ENCODE results near the gene MYH6. TPM values are rescaled to one million over a fixed set of nuclear protein-coding genes. Genes with fewer than 3 reads are reported as not detected.

The MYH6 gene
- total and polyA plus RNA-seq, 10 donors = 0.35 to 0.82 (median 0.40) TPM; not detected in 6

GRCh38 chr14:23361763-23362162 lies 46.3 kb downstream of the MYH6 start:
- WGBS, 5 donors = 75 to 88% (median 84%) methylated on average over 6 of the region's 6 CpGs
- intact Hi-C loops (cut with DNase I; ENCODE audit: low total_unique reads) = no loop called here
- Histone ChIP-seq H3K27ac (no peak overlapping the region), H3K4me1 (peaks cover 0 to 16% (median 11%) of the 10 kb centered on the region in 6 donors), H3K27me3 (replicated peaks in 1 of 7) (peaks cover 0 to 65% (median 26%) of the 10 kb centered on the region in 7 donors), H3K36me3 (peaks cover 0 to 10% (median 0%) of the 10 kb centered on the region in 6 donors), H3K9me3 (no peaks in the 10 kb centered on the region), H3K4me3 (no peak overlapping the region)
- TF ChIP-seq CTCF (IDR thresholded peaks at IDR 0.05 in 8 of 11, conservative IDR thresholded peaks at IDR 0.05 in 3 of 11) (no peak), POLR2A (IDR thresholded peaks at IDR 0.05) (no peak), POLR2AphosphoS5 (IDR thresholded peaks at IDR 0.05) (no peak)
- DNase-seq = no peak

- Histone ChIP-seq H3K36me3 (peaks cover 0 to 12% (median 0%) of the 10 kb centered on the region in 6 donors), H3K4me1 (peaks cover 0 to 16% (median 11%) of the 10 kb centered on the region in 6 donors), H3K9me3 (no peaks in the 10 kb centered on the region), H3K4me3 (no peak overlapping the region), H3K27ac (no peak overlapping the region), H3K27me3 (replicated peaks in 1 of 7) (peaks cover 0 to 65% (median 24%) of the 10 kb centered on the region in 7 donors)
- intact Hi-C loops (cut with DNase I; ENCODE audit: low total_unique reads) = no loop called here
- DNase-seq = no peak
- TF ChIP-seq POLR2A (IDR thresholded peaks at IDR 0.05) (no peak), POLR2AphosphoS5 (IDR thresholded peaks at IDR 0.05) (no peak), CTCF (IDR thresholded peaks at IDR 0.05 in 8 of 11, conservative IDR thresholded peaks at IDR 0.05 in 3 of 11) (no peak)
Measured at GRCh38 chr14:23361320-23361719, 46.8 kb downstream of the MYH6 start.

GRCh38 chr14:23360496-23360895 lies 47.6 kb downstream of the MYH6 start:
- intact Hi-C loops (cut with DNase I; ENCODE audit: low total_unique reads) = no loop called here
- H3K27me3 ChIP-seq (replicated peaks in 1 of 7) = peaks cover 0 to 65% (median 17%) of the 10 kb centered on the region in 7 donors
- no peak overlapping the region for H3K4me3 ChIP-seq
- no peak for TF ChIP-seq CTCF (IDR thresholded peaks at IDR 0.05 in 8 of 11, conservative IDR thresholded peaks at IDR 0.05 in 3 of 11)
- TF ChIP-seq POLR2A (IDR thresholded peaks at IDR 0.05) = no peak
- no peak for TF ChIP-seq POLR2AphosphoS5 (IDR thresholded peaks at IDR 0.05)
- DNase-seq = peak; percentile 64
- H3K4me1 ChIP-seq = peaks cover 0 to 8% (median 6%) of the 10 kb centered on the region in 6 donors
- WGBS, 5 donors = 75 to 84% (median 78%) methylated on average over 8 to 11 of the region's 11 CpGs
- H3K9me3 ChIP-seq = no peaks in the 10 kb centered on the region
- no peak overlapping the region for H3K27ac ChIP-seq
- H3K36me3 ChIP-seq = peaks cover 0 to 12% (median 0%) of the 10 kb centered on the region in 6 donors

- Histone ChIP-seq H3K27ac (no peak overlapping the region), H3K36me3 (peaks cover 0 to 12% (median 0%) of the 10 kb centered on the region in 6 donors), H3K4me1 (peaks cover 0 to 2% (median under 1%) of the 10 kb centered on the region in 6 donors), H3K27me3 (replicated peaks in 1 of 7) (peaks cover 0 to 64% (median 11%) of the 10 kb centered on the region in 7 donors), H3K4me3 (no peak overlapping the region), H3K9me3 (no peaks in the 10 kb centered on the region)
- intact Hi-C loops (cut with DNase I; ENCODE audit: low total_unique reads) = no loop called here
- peak; percentile 45 for DNase-seq
- WGBS, 5 donors = 85 to 91% (median 89%) methylated on average over 16 to 22 of the region's 22 CpGs
- TF ChIP-seq CTCF (IDR thresholded peaks at IDR 0.05 in 8 of 11, conservative IDR thresholded peaks at IDR 0.05 in 3 of 11) (no peak), POLR2AphosphoS5 (IDR thresholded peaks at IDR 0.05) (no peak), POLR2A (IDR thresholded peaks at IDR 0.05) (no peak)
Measured at GRCh38 chr14:23359722-23360447, 48.2 kb downstream of the MYH6 start.

Measured in spleen (tissue), 11 donors.